Uterus (tissue), 2 donors: Measurements from ENCODE around the gene CELF2.

ENCODE experiments used
- CTCF ChIP-seq, 4 experiments: fragments of 200-600 bp in 2 of 4; fragments of 450-650 bp in 2 of 4; sonication (generic) in 2 of 4; IDR thresholded peaks; one replicate each; pipeline ENCODE4 v1.5.1; 2016 to 2019; ENCODE audit warnings: antibody characterized with exemption in 4 of 4, mild to moderate bottlenecking in 2 of 4, moderate library complexity in 1 of 4
- POLR2A ChIP-seq, 2 donors: fragments of 450-650 bp; IDR thresholded peaks; one replicate each; pipeline ENCODE4 v1.6.1; 2016; ENCODE audit warnings: antibody characterized with exemption in 2 of 2, mild to moderate bottlenecking in 1 of 2, moderate library complexity in 1 of 2

DNA sequence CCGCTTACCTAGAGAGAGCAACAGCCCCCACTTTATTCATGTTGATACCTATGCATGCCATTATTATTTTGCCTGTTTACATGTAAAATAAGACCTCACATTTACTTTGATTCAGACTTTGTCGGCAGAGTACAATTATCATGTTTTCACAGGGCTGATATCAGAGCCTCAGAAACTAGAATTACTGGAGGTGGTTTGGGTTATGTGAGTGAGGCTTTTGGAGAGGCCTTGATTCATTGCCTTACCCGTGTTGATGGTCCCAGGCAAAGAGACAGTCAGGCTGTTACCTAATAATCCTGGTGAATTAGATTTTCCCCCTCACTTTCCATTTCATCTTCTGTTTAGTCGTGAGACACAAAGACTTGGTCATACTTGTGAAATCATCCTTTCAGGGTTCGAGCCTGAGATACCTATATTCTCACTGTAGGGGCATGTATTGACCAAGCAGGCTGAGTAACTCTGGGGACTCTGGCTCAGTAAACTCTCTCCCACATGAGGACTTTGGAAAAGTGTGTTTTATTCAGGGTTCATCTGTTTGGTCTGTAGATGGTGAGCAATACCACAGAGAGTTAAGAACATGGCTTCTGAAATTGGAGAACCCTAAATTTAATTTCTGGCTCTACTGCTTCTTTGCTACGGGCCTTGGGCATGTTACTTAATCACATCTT lies 150.9 kb downstream of the CELF2 start:
- no peak for TF ChIP-seq CTCF (IDR thresholded peaks at IDR 0.05)
- TF ChIP-seq POLR2A (IDR thresholded peaks at IDR 0.05): no peak
